ENCODE results near the gene SDHD. TPM values are rescaled to one million over a fixed set of nuclear protein-coding genes. Genes with fewer than 3 reads are reported as not detected.

The SDHD gene
- polyA plus RNA-seq, 2 of the 4 experiments (the other 2 are of a cell fraction), result 86.3 to 91.5 TPM

DNA sequence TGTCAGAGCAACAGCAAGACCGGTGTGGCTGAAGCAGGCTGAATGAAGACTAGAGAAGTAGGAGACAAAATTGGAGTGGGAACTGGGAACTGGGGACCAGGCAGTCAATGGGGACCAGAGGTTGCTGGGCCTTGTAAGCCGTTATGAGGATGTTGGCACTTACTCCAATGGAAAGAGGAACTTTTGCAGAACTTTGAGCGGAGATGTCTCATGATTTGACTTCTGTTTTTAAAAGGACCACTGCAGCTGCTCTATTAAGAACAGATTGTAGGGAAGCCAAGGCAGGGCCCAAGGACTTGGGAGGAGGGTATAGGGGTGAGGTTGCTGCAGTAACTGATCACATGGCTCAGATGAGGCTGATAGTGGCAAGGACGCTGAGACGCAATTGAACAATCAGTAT, 43.0 kb downstream of the SDHD start (continued):
- TF ChIP-seq EHMT2 (IDR thresholded peaks at IDR 0.05; ENCODE audit: low read depth), result no peak
- no peak for TF ChIP-seq ZFP36 (IDR thresholded peaks at IDR 0.05; ENCODE audit: borderline replicate concordance, partially characterized antibody)

DNA sequence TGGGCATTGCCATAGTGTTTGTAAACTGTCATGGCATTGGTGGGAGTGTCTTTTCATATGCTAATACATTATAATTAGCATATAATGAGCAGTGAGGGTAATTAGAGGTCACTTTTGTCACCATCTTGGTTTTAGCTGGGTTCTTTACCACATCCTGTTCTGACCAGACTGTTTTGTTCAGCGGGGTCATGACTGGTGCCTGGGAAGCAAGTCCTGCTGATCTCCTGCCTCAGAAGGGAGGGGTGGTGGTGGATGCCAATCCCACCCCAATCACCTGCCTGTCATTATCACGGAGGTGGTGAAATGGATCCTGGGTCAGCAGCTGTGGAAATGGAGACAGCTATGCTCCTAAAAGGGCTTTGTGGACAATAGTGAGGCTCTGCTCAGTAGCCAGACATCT, 46.1 kb downstream of the SDHD start:
- H3K4me2 ChIP-seq, result no peak overlapping the region
- H3K4me3 ChIP-seq, result no peak overlapping the region
- ChIA-PET POLR2A (no interaction called here), CTCF (no interaction called here)
- peaks cover 20% of the 10 kb centered on the region for H3K4me1 ChIP-seq
- TF ChIP-seq HOXA7 (CRISPR knock-in tag; IDR thresholded peaks at IDR 0.05) (no peak), CEBPB (IDR thresholded peaks at IDR 0.05) (no peak), POLR2A (IDR thresholded peaks at IDR 0.05; ENCODE audit: low read length) (no peak), TFCP2L1 (CRISPR knock-in tag; IDR thresholded peaks at IDR 0.05) (no peak), CBX8 (IDR thresholded peaks at IDR 0.05) (no peak), CHD4 (IDR thresholded peaks at IDR 0.05; ENCODE audit: borderline replicate concordance) (no peak), POLR2AphosphoS2 (conservative IDR thresholded peaks at IDR 0.05; ENCODE audit: low read length) (no peak), NPAS2 (CRISPR knock-in tag; IDR thresholded peaks at IDR 0.05; ENCODE audit: borderline replicate concordance) (no peak), RFX5 (IDR thresholded peaks at IDR 0.05) (no peak), GATA3 (IDR thresholded peaks at IDR 0.05; ENCODE audit: borderline replicate concordance) (no peak), FOSL2 (IDR thresholded peaks at IDR 0.05) (no peak), FOSL2 (CRISPR knock-in tag; IDR thresholded peaks at IDR 0.05) (no peak), RARB (CRISPR knock-in tag; IDR thresholded peaks at IDR 0.05) (no peak), ESRRA (IDR thresholded peaks at IDR 0.05; ENCODE audit: borderline replicate concordance, low read length) (no peak), FOXS1 (CRISPR knock-in tag; IDR thresholded peaks at IDR 0.05) (no peak)
- TF ChIP-seq, protein P1, sequence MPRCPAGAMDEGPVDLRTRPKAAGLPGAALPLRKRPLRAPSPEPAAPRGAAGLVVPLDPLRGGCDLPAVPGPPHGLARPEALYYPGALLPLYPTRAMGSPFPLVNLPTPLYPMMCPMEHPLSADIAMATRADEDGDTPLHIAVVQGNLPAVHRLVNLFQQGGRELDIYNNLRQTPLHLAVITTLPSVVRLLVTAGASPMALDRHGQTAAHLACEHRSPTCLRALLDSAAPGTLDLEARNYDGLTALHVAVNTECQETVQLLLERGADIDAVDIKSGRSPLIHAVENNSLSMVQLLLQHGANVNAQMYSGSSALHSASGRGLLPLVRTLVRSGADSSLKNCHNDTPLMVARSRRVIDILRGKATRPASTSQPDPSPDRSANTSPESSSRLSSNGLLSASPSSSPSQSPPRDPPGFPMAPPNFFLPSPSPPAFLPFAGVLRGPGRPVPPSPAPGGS (IDR thresholded peaks at IDR 0.05), result no peak
- TF ChIP-seq, protein P2, sequence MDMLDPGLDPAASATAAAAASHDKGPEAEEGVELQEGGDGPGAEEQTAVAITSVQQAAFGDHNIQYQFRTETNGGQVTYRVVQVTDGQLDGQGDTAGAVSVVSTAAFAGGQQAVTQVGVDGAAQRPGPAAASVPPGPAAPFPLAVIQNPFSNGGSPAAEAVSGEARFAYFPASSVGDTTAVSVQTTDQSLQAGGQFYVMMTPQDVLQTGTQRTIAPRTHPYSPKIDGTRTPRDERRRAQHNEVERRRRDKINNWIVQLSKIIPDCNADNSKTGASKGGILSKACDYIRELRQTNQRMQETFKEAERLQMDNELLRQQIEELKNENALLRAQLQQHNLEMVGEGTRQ (IDR thresholded peaks at IDR 0.05), result no peak
- TF ChIP-seq, protein P3, sequence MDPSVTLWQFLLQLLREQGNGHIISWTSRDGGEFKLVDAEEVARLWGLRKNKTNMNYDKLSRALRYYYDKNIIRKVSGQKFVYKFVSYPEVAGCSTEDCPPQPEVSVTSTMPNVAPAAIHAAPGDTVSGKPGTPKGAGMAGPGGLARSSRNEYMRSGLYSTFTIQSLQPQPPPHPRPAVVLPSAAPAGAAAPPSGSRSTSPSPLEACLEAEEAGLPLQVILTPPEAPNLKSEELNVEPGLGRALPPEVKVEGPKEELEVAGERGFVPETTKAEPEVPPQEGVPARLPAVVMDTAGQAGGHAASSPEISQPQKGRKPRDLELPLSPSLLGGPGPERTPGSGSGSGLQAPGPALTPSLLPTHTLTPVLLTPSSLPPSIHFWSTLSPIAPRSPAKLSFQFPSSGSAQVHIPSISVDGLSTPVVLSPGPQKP (IDR thresholded peaks at IDR 0.05; ENCODE audit: low read depth, low read length), result no peak
- TF ChIP-seq, protein P4, sequence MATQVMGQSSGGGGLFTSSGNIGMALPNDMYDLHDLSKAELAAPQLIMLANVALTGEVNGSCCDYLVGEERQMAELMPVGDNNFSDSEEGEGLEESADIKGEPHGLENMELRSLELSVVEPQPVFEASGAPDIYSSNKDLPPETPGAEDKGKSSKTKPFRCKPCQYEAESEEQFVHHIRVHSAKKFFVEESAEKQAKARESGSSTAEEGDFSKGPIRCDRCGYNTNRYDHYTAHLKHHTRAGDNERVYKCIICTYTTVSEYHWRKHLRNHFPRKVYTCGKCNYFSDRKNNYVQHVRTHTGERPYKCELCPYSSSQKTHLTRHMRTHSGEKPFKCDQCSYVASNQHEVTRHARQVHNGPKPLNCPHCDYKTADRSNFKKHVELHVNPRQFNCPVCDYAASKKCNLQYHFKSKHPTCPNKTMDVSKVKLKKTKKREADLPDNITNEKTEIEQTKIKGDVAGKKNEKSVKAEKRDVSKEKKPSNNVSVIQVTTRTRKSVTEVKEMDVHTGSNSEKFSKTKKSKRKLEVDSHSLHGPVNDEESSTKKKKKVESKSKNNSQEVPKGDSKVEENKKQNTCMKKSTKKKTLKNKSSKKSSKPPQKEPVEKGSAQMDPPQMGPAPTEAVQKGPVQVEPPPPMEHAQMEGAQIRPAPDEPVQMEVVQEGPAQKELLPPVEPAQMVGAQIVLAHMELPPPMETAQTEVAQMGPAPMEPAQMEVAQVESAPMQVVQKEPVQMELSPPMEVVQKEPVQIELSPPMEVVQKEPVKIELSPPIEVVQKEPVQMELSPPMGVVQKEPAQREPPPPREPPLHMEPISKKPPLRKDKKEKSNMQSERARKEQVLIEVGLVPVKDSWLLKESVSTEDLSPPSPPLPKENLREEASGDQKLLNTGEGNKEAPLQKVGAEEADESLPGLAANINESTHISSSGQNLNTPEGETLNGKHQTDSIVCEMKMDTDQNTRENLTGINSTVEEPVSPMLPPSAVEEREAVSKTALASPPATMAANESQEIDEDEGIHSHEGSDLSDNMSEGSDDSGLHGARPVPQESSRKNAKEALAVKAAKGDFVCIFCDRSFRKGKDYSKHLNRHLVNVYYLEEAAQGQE (IDR thresholded peaks at IDR 0.05), result no peak
- ATAC-seq (no peak), DNase-seq (ENCODE audit: low read depth in 1 of 2, low spot score in 1 of 2) (no peak), FAIRE-seq (no peak)
- no peak overlapping the region for H3K27ac ChIP-seq
- 91% methylated on average over 1 of the region's 2 CpGs for WGBS (ENCODE audit: missing lambda C conversion rate)
- no peaks in the 10 kb centered on the region for H3K9me3 ChIP-seq
